T-helper 2 cell treated with Interferon-gamma antibody and Interleukin-4, amounts not matched to agents 100 ng/mL and 5 ng/mL, for 36 hours (primary cell): ENCODE measurements around the gene NAT14. TPM values are rescaled to one million over a fixed set of nuclear protein-coding genes. Genes with fewer than 3 reads are reported as not detected.

Source experiments
- intact Hi-C: fragments of 100-400 bp; cut with micrococcal nuclease; formaldehyde crosslinking; loops from one replicate; pipeline ENCODE4 v1.15.1; 2023
- total RNA-seq: library from RNA; stranded (reverse); gene quantifications from 2 replicates; pipeline ENCODE4 v1.2.3, GENCODE V29; 2022

NAT14 gene
- total RNA-seq, 1 donor from 2014 or later: 12.3 TPM

GRCh38 chr19:55483706-55484592 is 1.0 kb upstream of the NAT14 start:
- intact Hi-C loops: no loop called here

- intact Hi-C loops: no loop called here
These were observed 537 bp downstream of the NAT14 start for GRCh38 chr19:55485439-55486011.

GRCh38 chr19:55486043-55486970 is 1.3 kb downstream of the NAT14 start:
- intact Hi-C loops: no loop called here

GRCh38 chr19:55486971-55487923 is 2.3 kb downstream of the NAT14 start:
- intact Hi-C loops: no loop called here

GRCh38 chr19:55487924-55488687 is 3.1 kb downstream of the NAT14 start, which contains the start of gene SSC5D:
SSC5D (plus strand) TSS chr19:55488436; CDS start chr19:55488590, 154 bp downstream.
- intact Hi-C loops: no loop called here

GRCh38 chr19:55488986-55489710 is 4.2 kb downstream of the NAT14 start:
- intact Hi-C loops: no loop called here

- intact Hi-C loops: no loop called here
These were observed 4.9 kb downstream of the NAT14 start for GRCh38 chr19:55489711-55490477.

GRCh38 chr19:55490478-55491432 is 5.8 kb downstream of the NAT14 start:
- intact Hi-C loops: no loop called here

- intact Hi-C loops: no loop called here
These were observed 6.8 kb downstream of the NAT14 start for GRCh38 chr19:55491546-55492360.

GRCh38 chr19:55492362-55492944 is 7.5 kb downstream of the NAT14 start:
- intact Hi-C loops: no loop called here

GRCh38 chr19:55493052-55493644 is 8.2 kb downstream of the NAT14 start:
- intact Hi-C loops: no loop called here

- intact Hi-C loops: no loop called here
These were observed 8.7 kb downstream of the NAT14 start for GRCh38 chr19:55493645-55494171.

GRCh38 chr19:55494172-55494761 is 9.3 kb downstream of the NAT14 start:
- intact Hi-C loops: no loop called here

GRCh38 chr19:55495646-55496349 is 10.8 kb downstream of the NAT14 start:
- intact Hi-C loops: no loop called here
